H1 (cell line): ENCODE measurements around the gene PRMT9.

Source experiments
- FOSL1 ChIP-seq: IDR thresholded peaks from 2 replicates; pipeline ENCODE4 v1.6.1; 2011; ENCODE audit warnings: mild to moderate bottlenecking, low read depth, low read length, moderate library complexity; ENCODE audit not compliant: insufficient read depth
- JUN ChIP-seq: IDR thresholded peaks from 2 replicates; pipeline ENCODE4 v1.6.1; 2011; ENCODE audit warnings: low read depth, mild to moderate bottlenecking, improper control_type of control experiment, low read length
- NRF1 ChIP-seq: IDR thresholded peaks from 2 replicates; pipeline ENCODE4 v1.6.1; 2011; ENCODE audit warnings: mild to moderate bottlenecking, low read depth, low read length, improper control_type of control experiment
- POLR2A ChIP-seq, 2 experiments: IDR thresholded peaks; 1 replicate in 1 of 2; 2 replicates in 1 of 2; pipeline ENCODE4 v1.6.1; 2011; ENCODE audit warnings: low read depth in 2 of 2, low read length in 2 of 2, mild to moderate bottlenecking in 2 of 2; ENCODE audit errors: control extremely low read depth in 1 of 2
- RBBP5 ChIP-seq: IDR thresholded peaks from 2 replicates; pipeline ENCODE4 v1.7.1; 2012; ENCODE audit warnings: low read depth, mild to moderate bottlenecking, inconsistent platforms, low read length, moderate library complexity, borderline replicate concordance
- SIN3A ChIP-seq, 2 experiments: IDR thresholded peaks in 1 of 2; conservative IDR thresholded peaks in 1 of 2; 2 replicates each; pipeline ENCODE4 v1.6.1; 2011 to 2012; ENCODE audit warnings: low read length in 2 of 2, improper control_type of control experiment in 1 of 2, low read depth in 1 of 2, mild to moderate bottlenecking in 1 of 2
- YY1 ChIP-seq: IDR thresholded peaks from 2 replicates; pipeline ENCODE4 v1.6.1; 2011; ENCODE audit warnings: low read depth, mild to moderate bottlenecking, low read length
- TF ChIP-seq, protein P1 (sequence below), 3 experiments: IDR thresholded peaks; 1 replicate in 2 of 3; 2 replicates in 1 of 3; pipeline versions ENCODE4 v1.5.1 to v1.6.1; 2011; ENCODE audit warnings: low read length in 3 of 3, mild to moderate bottlenecking in 3 of 3, inconsistent platforms in 2 of 3, low read depth in 1 of 3, moderate library complexity in 1 of 3; ENCODE audit not compliant: insufficient read depth in 1 of 3; ENCODE audit errors: control extremely low read depth in 1 of 3
- TF ChIP-seq, protein P2 (sequence below): IDR thresholded peaks from 2 replicates; pipeline ENCODE4 v1.6.1; 2011; ENCODE audit warnings: low read depth, mild to moderate bottlenecking, low read length; ENCODE audit not compliant: insufficient read depth

DNA sequence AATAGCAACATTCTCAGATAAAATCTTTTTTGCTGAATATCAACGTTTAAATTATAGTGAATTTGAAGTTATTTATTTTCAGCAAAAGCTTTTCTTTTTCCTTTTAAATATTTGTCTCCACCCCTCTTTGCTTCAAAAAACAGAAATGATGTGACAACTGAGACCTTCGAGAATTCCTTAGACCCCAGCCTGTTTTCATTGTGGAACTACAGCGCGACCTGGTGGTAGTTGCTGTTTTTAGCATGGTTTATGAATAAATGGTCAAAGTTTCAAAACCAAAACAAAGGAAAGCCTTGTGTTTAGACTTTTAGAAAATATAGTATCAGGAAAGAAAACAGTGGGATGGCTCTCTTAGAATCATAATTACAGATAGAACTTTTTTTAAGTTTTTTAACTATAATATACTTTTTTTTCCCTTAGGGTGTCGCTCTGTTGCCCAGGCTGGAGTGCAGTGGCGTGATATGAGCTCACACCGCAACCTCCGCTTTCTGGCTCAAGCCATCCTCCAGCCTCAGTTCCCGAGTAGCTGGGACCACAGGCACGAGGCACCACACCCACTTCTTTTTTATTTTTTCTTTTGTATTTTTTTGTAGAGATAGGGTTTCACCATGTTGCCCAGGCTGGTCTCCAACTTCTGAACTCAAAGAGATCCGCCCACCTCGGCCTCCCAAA lies 93.6 kb downstream of the PRMT9 start:
- TF ChIP-seq, protein P1, sequence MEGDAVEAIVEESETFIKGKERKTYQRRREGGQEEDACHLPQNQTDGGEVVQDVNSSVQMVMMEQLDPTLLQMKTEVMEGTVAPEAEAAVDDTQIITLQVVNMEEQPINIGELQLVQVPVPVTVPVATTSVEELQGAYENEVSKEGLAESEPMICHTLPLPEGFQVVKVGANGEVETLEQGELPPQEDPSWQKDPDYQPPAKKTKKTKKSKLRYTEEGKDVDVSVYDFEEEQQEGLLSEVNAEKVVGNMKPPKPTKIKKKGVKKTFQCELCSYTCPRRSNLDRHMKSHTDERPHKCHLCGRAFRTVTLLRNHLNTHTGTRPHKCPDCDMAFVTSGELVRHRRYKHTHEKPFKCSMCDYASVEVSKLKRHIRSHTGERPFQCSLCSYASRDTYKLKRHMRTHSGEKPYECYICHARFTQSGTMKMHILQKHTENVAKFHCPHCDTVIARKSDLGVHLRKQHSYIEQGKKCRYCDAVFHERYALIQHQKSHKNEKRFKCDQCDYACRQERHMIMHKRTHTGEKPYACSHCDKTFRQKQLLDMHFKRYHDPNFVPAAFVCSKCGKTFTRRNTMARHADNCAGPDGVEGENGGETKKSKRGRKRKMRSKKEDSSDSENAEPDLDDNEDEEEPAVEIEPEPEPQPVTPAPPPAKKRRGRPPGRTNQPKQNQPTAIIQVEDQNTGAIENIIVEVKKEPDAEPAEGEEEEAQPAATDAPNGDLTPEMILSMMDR (IDR thresholded peaks at IDR 0.05; ENCODE audit: control extremely low read depth in 1 of 3, insufficient read depth in 1 of 3, low read depth in 1 of 3, low read length in 3 of 3): peak in 2 of 3 experiments; percentile 70; a peak in 3 of 4 replicates
- no peak for TF ChIP-seq YY1
- TF ChIP-seq JUN: no peak
- TF ChIP-seq FOSL1: no peak
- TF ChIP-seq, protein P2, sequence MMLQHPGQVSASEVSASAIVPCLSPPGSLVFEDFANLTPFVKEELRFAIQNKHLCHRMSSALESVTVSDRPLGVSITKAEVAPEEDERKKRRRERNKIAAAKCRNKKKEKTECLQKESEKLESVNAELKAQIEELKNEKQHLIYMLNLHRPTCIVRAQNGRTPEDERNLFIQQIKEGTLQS: no peak
- no peak for TF ChIP-seq SIN3A (conservative IDR thresholded peaks at IDR 0.05 in 1 of 2, IDR thresholded peaks at IDR 0.05 in 1 of 2; ENCODE audit: low read depth in 1 of 2, low read length in 2 of 2)
- TF ChIP-seq POLR2A (IDR thresholded peaks at IDR 0.05; ENCODE audit: control extremely low read depth in 1 of 2, low read depth in 2 of 2, low read length in 2 of 2): no peak
- no peak for TF ChIP-seq NRF1
- TF ChIP-seq RBBP5: no peak
